ENCODE data around the gene GRID2.

The GRID2 gene

DNA sequence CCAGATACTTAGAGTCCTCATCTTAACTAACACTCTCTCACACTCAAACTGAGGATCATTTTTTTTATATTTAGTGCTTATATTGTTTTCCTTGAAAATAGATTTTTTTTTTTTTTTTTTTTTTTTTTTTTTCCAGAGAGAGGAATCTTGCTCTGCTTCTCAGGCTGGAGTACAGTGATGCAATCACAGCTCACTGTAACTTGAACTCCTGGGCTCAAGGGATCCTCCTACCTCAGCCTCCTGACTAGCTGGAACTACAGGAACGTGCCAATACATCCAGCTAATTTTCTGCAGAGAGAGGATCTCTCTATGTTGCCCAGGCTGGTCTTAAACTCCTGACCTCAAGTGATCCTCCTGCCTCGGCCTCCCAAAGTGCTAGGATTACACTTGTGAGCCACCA, 874.5 kb downstream of the GRID2 start:
- Histone ChIP-seq H3K4me3 (ENCODE audit: low read depth, low read length) (no peak overlapping the region), H3K27ac (no peak overlapping the region), H3K27me3 (ENCODE audit: insufficient read depth, low read depth, severe bottlenecking) (no peaks in the 10 kb centered on the region), H3K9me3 (ENCODE audit: severe bottlenecking) (no peaks in the 10 kb centered on the region), H3K36me3 (no peaks in the 10 kb centered on the region)
- no peak for DNase-seq
- TF ChIP-seq, protein P1, sequence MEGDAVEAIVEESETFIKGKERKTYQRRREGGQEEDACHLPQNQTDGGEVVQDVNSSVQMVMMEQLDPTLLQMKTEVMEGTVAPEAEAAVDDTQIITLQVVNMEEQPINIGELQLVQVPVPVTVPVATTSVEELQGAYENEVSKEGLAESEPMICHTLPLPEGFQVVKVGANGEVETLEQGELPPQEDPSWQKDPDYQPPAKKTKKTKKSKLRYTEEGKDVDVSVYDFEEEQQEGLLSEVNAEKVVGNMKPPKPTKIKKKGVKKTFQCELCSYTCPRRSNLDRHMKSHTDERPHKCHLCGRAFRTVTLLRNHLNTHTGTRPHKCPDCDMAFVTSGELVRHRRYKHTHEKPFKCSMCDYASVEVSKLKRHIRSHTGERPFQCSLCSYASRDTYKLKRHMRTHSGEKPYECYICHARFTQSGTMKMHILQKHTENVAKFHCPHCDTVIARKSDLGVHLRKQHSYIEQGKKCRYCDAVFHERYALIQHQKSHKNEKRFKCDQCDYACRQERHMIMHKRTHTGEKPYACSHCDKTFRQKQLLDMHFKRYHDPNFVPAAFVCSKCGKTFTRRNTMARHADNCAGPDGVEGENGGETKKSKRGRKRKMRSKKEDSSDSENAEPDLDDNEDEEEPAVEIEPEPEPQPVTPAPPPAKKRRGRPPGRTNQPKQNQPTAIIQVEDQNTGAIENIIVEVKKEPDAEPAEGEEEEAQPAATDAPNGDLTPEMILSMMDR (IDR thresholded peaks at IDR 0.05; ENCODE audit: low read depth, low read length): no peak

DNA sequence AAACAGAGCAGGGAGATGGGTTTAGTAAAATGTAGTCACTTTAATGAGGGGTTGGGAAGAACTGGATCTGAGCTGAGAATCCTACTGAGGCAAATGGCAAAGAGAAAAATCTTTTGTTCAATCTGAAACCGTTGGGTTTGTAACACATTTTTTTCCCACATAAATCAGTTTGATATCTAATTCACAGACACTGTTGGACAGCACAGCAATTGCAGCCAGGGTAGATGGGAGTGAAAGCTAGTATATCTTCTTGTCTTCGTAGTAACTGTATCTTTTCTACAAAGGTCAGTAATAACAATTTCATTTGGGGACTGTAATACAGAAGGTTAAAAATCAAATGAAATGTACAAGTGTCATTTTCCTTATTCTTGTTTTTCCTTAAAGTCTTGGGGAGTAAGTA, 875.3 kb downstream of the GRID2 start:
- DNase-seq: no peak
- Histone ChIP-seq H3K27ac (no peak overlapping the region), H3K4me3 (ENCODE audit: low read depth, low read length) (no peak overlapping the region), H3K27me3 (ENCODE audit: insufficient read depth, low read depth, severe bottlenecking) (no peaks in the 10 kb centered on the region), H3K9me3 (ENCODE audit: severe bottlenecking) (no peaks in the 10 kb centered on the region), H3K36me3 (no peaks in the 10 kb centered on the region)
- TF ChIP-seq, protein P1 (IDR thresholded peaks at IDR 0.05; ENCODE audit: low read depth, low read length): no peak

DNA sequence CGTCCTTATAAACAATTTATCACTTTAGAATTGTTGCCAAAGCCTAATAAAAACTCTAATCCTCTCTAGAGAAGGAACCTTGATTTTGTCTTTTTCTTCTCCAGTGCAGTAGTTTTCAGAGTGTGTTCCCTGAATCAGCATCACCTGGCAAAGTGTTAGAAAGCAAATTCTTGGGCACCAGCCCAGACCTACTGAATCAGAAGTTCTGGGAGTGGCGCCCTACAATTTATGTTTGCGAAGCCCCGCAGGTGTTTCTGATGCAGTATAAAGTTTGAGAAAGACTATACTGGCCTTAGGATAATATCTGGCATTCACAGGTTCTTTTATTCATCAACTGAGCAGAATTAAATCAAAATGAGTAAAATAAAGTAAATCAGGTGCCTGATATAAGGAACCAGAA, 879.0 kb downstream of the GRID2 start:
- Histone ChIP-seq H3K27me3 (ENCODE audit: insufficient read depth, low read depth, severe bottlenecking) (no peaks in the 10 kb centered on the region), H3K4me3 (ENCODE audit: low read depth, low read length) (no peak overlapping the region), H3K27ac (no peak overlapping the region), H3K36me3 (no peaks in the 10 kb centered on the region), H3K9me3 (ENCODE audit: severe bottlenecking) (no peaks in the 10 kb centered on the region)
- TF ChIP-seq, protein P1 (IDR thresholded peaks at IDR 0.05; ENCODE audit: low read depth, low read length): no peak
- DNase-seq: no peak

DNA sequence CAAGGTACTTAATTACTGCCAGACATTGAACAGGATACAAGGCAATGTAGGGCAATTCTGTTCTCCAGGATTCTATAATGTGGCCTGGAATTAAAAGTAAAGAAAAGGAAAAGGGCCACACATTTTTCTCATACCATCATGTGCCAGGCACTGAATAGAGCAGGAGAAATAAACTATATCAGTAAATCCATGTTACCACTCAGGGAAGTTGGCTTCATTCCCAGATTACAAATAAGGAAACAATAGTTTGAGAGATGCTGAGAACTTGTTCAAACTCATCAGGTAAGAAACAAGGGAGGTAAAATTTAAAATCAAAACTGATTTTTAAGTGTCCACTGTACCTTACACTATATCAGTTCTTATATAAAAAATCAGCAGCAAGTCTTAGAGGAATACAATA, 879.8 kb downstream of the GRID2 start:
- no peaks in the 10 kb centered on the region for H3K36me3 ChIP-seq
- TF ChIP-seq, protein P1 (IDR thresholded peaks at IDR 0.05; ENCODE audit: low read depth, low read length): no peak
- no peak overlapping the region for H3K4me3 ChIP-seq (ENCODE audit: low read depth, low read length)
- H3K9me3 ChIP-seq (ENCODE audit: severe bottlenecking): no peaks in the 10 kb centered on the region
- DNase-seq: no peak
- no peaks in the 10 kb centered on the region for H3K27me3 ChIP-seq (ENCODE audit: insufficient read depth, low read depth, severe bottlenecking)
- no peak overlapping the region for H3K27ac ChIP-seq

DNA sequence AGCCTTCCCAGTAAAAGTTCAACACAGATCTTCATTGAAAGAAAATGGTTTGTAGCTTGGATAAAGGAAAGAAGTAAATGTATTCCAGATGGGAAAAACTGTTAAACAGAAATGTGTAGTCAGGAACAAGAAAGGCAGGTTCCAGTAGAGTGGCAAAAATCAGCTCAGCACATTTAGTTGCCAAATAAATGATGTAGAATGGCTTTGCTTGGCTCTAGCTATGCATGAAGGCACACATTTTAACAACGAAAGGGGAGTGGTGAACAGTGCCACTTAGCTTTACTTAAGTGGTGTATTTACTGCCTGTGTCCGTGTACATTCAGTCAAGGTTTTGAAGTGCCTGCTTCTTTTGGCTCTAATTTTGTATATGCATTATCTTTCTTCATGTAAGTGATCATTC, 880.3 kb downstream of the GRID2 start:
- Histone ChIP-seq H3K27ac (no peak overlapping the region), H3K9me3 (ENCODE audit: severe bottlenecking) (no peaks in the 10 kb centered on the region), H3K36me3 (no peaks in the 10 kb centered on the region), H3K4me3 (ENCODE audit: low read depth, low read length) (no peak overlapping the region), H3K27me3 (ENCODE audit: insufficient read depth, low read depth, severe bottlenecking) (no peaks in the 10 kb centered on the region)
- DNase-seq: no peak
- TF ChIP-seq, protein P1 (IDR thresholded peaks at IDR 0.05; ENCODE audit: low read depth, low read length): no peak

DNA sequence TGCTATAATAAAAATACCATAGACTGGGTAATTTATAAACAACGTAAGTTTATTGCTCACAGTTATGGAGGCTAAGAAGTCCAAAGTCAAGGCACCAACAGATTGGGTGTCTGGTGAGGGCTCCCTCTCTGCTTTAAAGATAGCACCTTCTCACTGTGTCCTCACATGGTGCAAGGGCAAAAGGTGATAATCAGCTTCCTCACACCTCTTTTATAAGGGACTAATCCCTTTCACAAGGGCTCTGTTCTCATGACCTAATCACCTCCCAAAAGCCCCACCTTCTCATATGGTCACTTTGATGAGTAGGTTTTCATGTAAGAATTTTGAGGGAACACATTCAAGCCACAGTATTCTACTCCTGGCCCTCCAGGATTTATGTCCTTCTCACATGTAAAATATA, 883.1 kb downstream of the GRID2 start:
- TF ChIP-seq, protein P1 (IDR thresholded peaks at IDR 0.05; ENCODE audit: low read depth, low read length): no peak
- H3K27ac ChIP-seq: no peak overlapping the region
- no peaks in the 10 kb centered on the region for H3K36me3 ChIP-seq
- H3K9me3 ChIP-seq (ENCODE audit: severe bottlenecking): no peaks in the 10 kb centered on the region
- no peak for DNase-seq
- H3K4me3 ChIP-seq (ENCODE audit: low read depth, low read length): no peak overlapping the region
- no peaks in the 10 kb centered on the region for H3K27me3 ChIP-seq (ENCODE audit: insufficient read depth, low read depth, severe bottlenecking)

All from WERI-Rb-1 (cell line).